Natural killer cell (primary cell): Measurements from ENCODE around the gene LYPD4. TPM values are rescaled to one million over a fixed set of nuclear protein-coding genes. Genes with fewer than 3 reads are reported as not detected.
A peak's percentile ranks its signal among the peaks of the same experiment; 100 is the strongest.

Source experiments
- ATAC-seq, 3 donors: fragments of 150-1000 bp in 2 of 3; fragments of 200-7000 bp in 1 of 3; cut with Tn5 transposase; 1 replicate in 1 of 3; 2 replicates in 2 of 3; pipeline ENCODE4 v1.10.0; 2021; ENCODE audit warnings: mild to moderate bottlenecking in 2 of 3, moderate library complexity in 2 of 3
- DNase-seq, 2 donors: peaks; one replicate each; pipeline versions ENCODE4 v3.0.0 to v3.0.0-alpha.2; 2013 to 2021; ENCODE audit warnings: mixed read lengths in 1 of 2
- H3K27ac ChIP-seq: one replicate; pipeline ENCODE4 v1.5.1; 2013; ENCODE audit warnings: mild to moderate bottlenecking, low read length
- H3K27me3 ChIP-seq: one replicate; pipeline ENCODE4 v1.6.1; 2013; ENCODE audit warnings: low read length; ENCODE audit not compliant: control insufficient read depth, insufficient read depth
- H3K36me3 ChIP-seq: one replicate; pipeline ENCODE4 v1.6.1; 2013; ENCODE audit warnings: low read length; ENCODE audit not compliant: control insufficient read depth, insufficient read depth
- H3K4me1 ChIP-seq: one replicate; pipeline ENCODE4 v1.6.1; 2013; ENCODE audit warnings: low read length; ENCODE audit not compliant: control insufficient read depth, insufficient read depth
- H3K4me3 ChIP-seq: one replicate; pipeline ENCODE4 v1.5.1; 2013; ENCODE audit warnings: low read length
- H3K9me3 ChIP-seq: one replicate; pipeline ENCODE4 v1.6.1; 2013; ENCODE audit warnings: low read length; ENCODE audit not compliant: control insufficient read depth, insufficient read depth
- H3K27ac Mint-ChIP-seq, 2 donors: one replicate each; pipeline ENCODE4 v1.8.0; 2022; ENCODE audit warnings: mild to moderate bottlenecking in 2 of 2, mixed read lengths in 2 of 2, moderate library complexity in 1 of 2
- H3K27me3 Mint-ChIP-seq, 2 donors: one replicate each; pipeline ENCODE4 v1.8.0; 2022; ENCODE audit warnings: low read depth in 2 of 2, mixed read lengths in 2 of 2
- H3K36me3 Mint-ChIP-seq: one replicate; pipeline ENCODE4 v1.8.0; 2022; ENCODE audit warnings: mixed read lengths
- H3K4me1 Mint-ChIP-seq, 2 donors: one replicate each; pipeline ENCODE4 v1.8.0; 2022; ENCODE audit warnings: mixed read lengths in 2 of 2
- H3K4me3 Mint-ChIP-seq: one replicate; pipeline ENCODE4 v1.8.0; 2022; ENCODE audit warnings: mild to moderate bottlenecking, moderate library complexity, mixed read lengths
- H3K9me3 Mint-ChIP-seq, 2 donors: one replicate each; pipeline ENCODE4 v1.8.0; 2022; ENCODE audit warnings: mixed read lengths in 2 of 2
- WGBS: methylation state at CpG from one replicate; pipeline ENCODE4 v1.1.7; 2013; ENCODE audit warnings: missing lambda C conversion rate; ENCODE audit not compliant: insufficient coverage; 5-methylcytosine and 5-hydroxymethylcytosine counted together
- intact Hi-C: fragments of 100-400 bp; cut with micrococcal nuclease; formaldehyde crosslinking; loops from one replicate; pipeline ENCODE4 v1.14.2; 2022
- total RNA-seq, 4 donors: library from RNA; stranded (reverse); fragments of 120-200 nt in 1 of 4; gene quantifications; one replicate each; pipeline versions ENCODE4 v1.2.3 to v1.2.4, GENCODE V29; 2013 to 2022
- TF ChIP-seq, protein P1 (sequence below): fragments of 200-600 bp; IDR thresholded peaks from one replicate; pipeline ENCODE4 v1.8.0; 2022; ENCODE audit warnings: antibody characterized with exemption

Gene LYPD4
- total RNA-seq, 3 donors from 2014 or later (not counting 1 experiment from before 2014, with no cell fraction given): not detected

DNA sequence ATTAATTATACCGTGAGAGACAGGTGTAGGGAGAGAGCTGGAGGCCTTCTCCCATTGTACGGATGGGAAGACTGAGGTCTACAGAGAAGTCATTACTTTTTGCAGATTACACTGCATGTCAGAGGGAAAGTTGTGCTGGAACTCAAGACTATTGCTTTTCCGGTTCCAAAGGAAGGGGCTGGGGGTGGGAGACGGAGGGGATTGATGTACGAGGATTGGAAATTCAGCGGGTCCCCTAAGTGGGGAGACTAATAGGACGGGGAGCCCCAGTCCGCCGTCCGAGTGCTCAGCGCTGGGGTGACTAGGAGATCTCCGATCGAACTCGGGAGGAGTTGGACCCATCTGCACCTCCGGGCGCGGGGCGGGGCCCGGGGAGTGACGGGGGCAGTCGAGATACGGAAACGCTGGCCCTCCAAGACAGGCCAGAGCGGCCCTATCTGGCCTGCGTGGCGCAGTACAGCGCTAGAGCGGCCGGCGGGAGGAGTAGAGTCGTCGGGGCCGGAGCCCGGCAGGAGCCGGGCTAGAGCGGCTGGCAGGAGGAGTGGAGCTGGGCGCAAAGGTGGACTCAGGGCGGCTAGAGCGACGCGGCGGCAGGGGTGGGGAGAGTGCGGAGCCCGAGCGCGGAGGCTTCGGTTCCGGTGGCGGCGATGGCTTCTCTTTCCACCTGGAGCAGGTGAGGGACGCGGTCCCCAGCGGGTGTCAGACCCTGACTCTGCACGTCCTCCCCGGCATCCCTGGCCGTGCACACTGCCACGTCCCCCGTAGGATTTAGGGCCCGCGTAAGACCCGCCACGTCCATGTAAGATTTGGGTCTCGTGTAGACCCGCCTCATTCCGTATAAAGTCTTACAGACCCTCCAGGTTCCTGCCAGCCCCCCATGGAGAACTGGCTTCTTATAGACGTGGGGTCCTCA, 39.6 kb upstream of the LYPD4 start:
- ATAC-seq: peak; percentile 62 to 90 (median 75)
- peak; percentile 80 to 90 for DNase-seq
- H3K9me3 ChIP-seq: no peaks in the 10 kb centered on the region
- Mint-ChIP-seq H3K27me3 (no peaks in the 10 kb centered on the region), H3K36me3 (no peaks in the 10 kb centered on the region), H3K4me1 (peaks cover 52 to 86% of the 10 kb centered on the region in 2 donors), H3K4me3 (peak overlapping the region; percentile 84), H3K27ac (peak overlapping the region; percentile 84 to 89), H3K9me3 (no peaks in the 10 kb centered on the region)
- peak overlapping the region; percentile 86 for H3K27ac ChIP-seq
- H3K36me3 ChIP-seq: peaks cover 11% of the 10 kb centered on the region
- under 1% methylated on average over 66 of the region's 66 CpGs for WGBS
- no peaks in the 10 kb centered on the region for H3K27me3 ChIP-seq
- H3K4me1 ChIP-seq: peaks cover 79% of the 10 kb centered on the region
- TF ChIP-seq, protein P1, sequence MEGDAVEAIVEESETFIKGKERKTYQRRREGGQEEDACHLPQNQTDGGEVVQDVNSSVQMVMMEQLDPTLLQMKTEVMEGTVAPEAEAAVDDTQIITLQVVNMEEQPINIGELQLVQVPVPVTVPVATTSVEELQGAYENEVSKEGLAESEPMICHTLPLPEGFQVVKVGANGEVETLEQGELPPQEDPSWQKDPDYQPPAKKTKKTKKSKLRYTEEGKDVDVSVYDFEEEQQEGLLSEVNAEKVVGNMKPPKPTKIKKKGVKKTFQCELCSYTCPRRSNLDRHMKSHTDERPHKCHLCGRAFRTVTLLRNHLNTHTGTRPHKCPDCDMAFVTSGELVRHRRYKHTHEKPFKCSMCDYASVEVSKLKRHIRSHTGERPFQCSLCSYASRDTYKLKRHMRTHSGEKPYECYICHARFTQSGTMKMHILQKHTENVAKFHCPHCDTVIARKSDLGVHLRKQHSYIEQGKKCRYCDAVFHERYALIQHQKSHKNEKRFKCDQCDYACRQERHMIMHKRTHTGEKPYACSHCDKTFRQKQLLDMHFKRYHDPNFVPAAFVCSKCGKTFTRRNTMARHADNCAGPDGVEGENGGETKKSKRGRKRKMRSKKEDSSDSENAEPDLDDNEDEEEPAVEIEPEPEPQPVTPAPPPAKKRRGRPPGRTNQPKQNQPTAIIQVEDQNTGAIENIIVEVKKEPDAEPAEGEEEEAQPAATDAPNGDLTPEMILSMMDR: no peak
- H3K4me3 ChIP-seq: peak overlapping the region; percentile 93
- intact Hi-C loops: no loop called here

DNA sequence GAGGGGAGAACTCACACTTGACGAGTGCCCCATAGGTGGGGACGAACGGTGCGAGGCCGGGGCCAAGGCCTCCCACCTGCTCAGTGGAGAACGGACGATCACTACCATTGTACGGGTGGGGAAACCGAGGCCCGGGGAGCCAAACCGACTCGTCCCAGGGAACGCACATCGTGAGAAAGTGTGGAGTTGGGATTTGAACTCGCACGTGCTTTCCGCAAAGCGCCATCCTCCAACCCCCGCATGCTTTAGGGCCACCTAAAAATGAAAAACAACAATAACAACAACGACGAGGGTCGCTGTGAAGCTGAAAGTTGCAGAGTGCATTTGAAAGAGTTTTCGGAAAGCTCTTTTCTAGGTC, 39.0 kb upstream of the LYPD4 start:
- H3K9me3 Mint-ChIP-seq: no peaks in the 10 kb centered on the region
- ATAC-seq: no peak
- no peaks in the 10 kb centered on the region for H3K36me3 Mint-ChIP-seq
- intact Hi-C loops: no loop called here
- TF ChIP-seq, protein P1: no peak
- peak overlapping the region; percentile 86 for H3K27ac ChIP-seq
- H3K4me3 ChIP-seq: peak overlapping the region; percentile 93
- peak overlapping the region; percentile 84 to 89 for H3K27ac Mint-ChIP-seq
- DNase-seq: no peak
- under 1% methylated on average over 23 of the region's 23 CpGs for WGBS
- no peaks in the 10 kb centered on the region for H3K27me3 Mint-ChIP-seq
- no peaks in the 10 kb centered on the region for H3K9me3 ChIP-seq
- no peaks in the 10 kb centered on the region for H3K27me3 ChIP-seq
- H3K4me1 ChIP-seq: peaks cover 79% of the 10 kb centered on the region
- peaks cover 45 to 86% of the 10 kb centered on the region in 2 donors for H3K4me1 Mint-ChIP-seq
- peaks cover 7% of the 10 kb centered on the region for H3K36me3 ChIP-seq
- peak overlapping the region; percentile 84 for H3K4me3 Mint-ChIP-seq

DNA sequence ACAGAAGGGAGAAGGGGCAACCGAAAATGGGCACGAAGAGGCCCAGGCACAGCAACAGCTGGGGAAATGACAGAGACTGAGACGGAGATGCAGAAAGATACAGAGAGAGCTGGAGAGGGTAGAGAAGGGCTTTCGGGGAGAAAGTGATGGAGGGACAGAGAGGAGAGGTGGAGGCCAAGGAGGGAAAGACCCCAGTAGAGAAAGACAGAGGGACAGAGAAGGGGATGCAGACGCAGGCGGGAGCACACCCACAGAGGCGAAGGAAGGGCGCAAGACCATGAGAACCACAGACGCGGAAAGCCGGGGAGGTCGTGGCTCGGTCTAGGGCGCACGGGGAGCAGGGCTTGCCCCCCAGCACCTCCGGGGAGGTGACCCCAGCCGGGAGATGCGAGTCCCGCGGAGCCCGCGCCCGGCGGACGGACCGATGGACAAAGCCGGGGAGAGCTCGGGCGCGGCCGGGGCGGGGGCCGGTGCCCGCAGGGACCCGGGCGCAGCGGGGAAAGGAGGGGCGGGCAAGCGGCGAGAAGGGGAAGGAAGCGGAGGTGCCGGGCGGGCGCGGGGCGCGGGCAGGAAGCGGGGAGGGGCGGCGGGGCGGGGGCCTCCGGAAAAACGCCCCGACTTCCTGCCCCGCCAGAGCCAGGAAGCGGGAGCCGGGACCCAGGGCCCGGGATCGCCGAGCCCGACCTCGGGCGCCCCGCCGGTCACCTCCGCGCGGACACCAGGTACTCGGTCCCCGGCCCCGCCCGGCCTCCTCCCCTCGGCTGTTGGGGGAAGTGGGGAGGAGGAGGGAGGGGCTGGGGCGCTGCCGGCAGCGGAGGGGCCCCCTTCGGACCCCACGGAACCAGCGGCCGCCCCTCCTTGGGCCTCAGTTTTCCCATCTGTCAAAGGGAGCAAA, 38.3 kb upstream of the LYPD4 start, which contains the start of gene ARHGEF1:
Gene ARHGEF1 (plus strand): TSS at position 617 of the 895 bp plus-strand sequence. CDS start 4,899 bp downstream, outside the sequence.
- H3K27ac Mint-ChIP-seq: peak within 1 kb of the TSS; percentile 84 to 89
- peak within 1 kb of the TSS; percentile 86 for H3K27ac ChIP-seq
- peaks cover 4% of the 10 kb centered on the region for H3K36me3 ChIP-seq
- H3K27me3 Mint-ChIP-seq: no peaks in the 10 kb centered on the region
- peaks cover 42 to 86% of the 10 kb centered on the region in 2 donors for H3K4me1 Mint-ChIP-seq
- no peaks in the 10 kb centered on the region for H3K9me3 ChIP-seq
- no peaks in the 10 kb centered on the region for H3K36me3 Mint-ChIP-seq
- peak in 1 of 3 donors; percentile 6 for ATAC-seq
- H3K4me3 ChIP-seq: peak within 1 kb of the TSS; percentile 93
- peak within 1 kb of the TSS; percentile 92 for H3K4me3 Mint-ChIP-seq
- H3K27me3 ChIP-seq: no peaks in the 10 kb centered on the region
- intact Hi-C loops: no loop called here
- H3K4me1 ChIP-seq: peaks cover 79% of the 10 kb centered on the region
- H3K9me3 Mint-ChIP-seq: no peaks in the 10 kb centered on the region
- WGBS: under 1% methylated on average over 80 of the region's 80 CpGs
- TF ChIP-seq, protein P1: no peak
- peak; percentile 51 to 77 for DNase-seq
